Activated CD8-positive, alpha-beta memory T cell treated with anti-CD3 and anti-CD28 coated beads for 4 hours (primary cell): Measurements from ENCODE around the gene ARHGAP12.
A peak's percentile ranks its signal among the peaks of the same experiment; 100 is the strongest.

ENCODE experiments used
- DNase-seq, 2 donors: peaks; one replicate each; pipeline ENCODE4 v3.0.0-alpha.2; 2020; ENCODE audit warnings: low read depth in 2 of 2

Gene ARHGAP12

GRCh38 chr10:31820778-31821369, 107.8 kb downstream of the ARHGAP12 start:
- no peak for DNase-seq

GRCh38 chr10:31820096-31820495, 108.5 kb downstream of the ARHGAP12 start:
- DNase-seq = no peak

DNA sequence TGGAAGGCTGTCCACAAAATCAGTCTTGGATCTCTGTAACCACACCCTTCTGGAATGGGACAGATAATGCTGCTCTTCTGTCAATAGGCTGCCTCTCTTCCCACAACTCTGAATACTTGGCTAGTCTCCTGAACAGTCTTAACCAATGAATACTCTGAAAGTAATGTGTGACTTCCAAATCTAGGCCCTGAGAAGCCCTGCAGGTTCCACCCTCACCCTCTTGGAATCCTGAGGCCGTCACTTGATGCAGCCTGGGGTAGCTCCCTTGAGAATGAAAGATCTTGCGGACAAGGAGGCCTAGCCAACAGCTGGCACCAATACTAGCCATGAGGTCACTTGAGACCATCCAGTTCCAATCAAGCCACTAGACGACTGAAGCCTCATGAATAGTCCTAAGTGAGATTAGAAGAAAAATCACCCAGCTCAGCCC, 109.2 kb downstream of the ARHGAP12 start:
- no peak for DNase-seq

GRCh38 chr10:31816318-31816717, 112.3 kb downstream of the ARHGAP12 start:
- no peak for DNase-seq

DNA sequence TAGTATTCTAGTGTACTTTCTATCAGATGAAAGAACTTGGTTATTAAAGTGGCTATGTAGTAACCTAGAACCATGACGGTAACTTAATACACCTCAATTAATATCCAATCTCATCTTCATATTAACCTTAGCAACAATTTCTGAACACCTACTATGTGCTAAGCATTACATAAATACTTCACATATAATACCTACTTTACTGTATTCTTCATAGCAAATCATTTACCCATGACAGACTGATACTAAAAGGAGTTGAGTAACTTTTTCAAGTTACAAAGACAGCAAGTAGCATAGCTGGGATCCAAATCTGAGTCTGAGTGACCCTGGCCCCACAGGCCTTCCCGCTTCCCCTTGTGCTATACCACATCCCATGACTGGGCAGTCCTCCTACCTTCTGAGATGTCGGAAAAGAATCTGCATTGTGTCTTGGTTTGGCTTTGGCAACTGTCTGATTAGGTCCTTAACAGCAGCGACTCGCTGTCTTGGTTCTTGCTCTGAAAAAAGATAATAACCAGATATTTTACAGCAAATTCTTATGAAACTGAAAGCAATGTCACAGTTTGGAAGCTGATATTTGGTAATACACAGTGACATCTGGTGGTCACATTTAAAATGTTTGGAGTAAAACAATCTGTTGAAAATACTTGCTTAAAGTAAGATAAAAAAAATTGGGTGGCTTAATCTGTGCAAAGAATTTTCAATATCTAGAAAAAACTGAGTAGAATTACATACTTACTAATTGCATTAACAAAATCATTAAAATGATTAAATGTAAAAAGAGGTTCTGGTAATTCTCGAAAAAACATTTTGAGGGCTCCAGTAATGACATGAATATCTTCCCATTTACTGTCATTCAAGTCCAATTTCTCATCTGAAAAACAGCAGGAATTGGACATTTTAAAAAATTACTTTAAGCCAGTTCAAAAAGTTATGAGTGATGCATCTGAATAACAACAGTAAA, 120.1 kb downstream of the ARHGAP12 start:
- no peak for DNase-seq

- no peak for DNase-seq
Measured at GRCh38 chr10:31804352-31804810, 124.2 kb downstream of the ARHGAP12 start.

DNA sequence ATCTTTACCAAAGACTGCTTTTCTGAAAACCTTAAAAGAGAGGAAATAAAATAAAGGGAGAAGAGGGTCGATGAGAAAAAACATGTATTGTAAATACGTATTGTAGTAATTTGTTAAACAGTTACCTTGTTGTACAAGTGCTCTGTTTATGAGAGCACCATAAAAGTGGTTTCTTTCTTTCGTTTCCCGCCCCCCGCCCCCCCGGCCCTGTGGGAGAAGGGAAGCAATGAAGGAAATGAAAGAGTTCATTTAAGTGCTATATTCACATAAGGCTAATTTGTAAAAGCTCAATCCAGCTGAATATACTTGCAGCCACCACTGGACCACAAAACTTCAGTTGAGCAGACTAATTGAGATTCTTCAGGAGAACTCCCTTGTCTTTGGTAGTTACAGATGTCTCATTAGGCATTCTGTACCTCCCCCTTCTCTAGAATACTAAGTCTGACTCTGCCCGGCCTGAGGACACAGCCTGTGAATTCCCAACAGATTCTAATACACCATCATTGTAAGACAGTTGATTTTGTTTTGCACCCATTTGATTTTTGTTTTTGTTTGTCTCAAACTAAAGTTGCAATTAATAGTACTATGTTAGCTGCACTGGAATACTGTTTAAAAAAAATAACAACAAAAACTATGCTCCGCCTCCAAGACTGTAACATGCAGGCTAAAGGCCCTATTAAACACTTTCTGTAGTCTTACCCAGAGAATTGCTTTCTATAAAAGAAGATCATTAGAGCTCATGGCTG, 124.9 kb downstream of the ARHGAP12 start:
- no peak for DNase-seq

GRCh38 chr10:31799181-31799580, 129.4 kb downstream of the ARHGAP12 start:
- DNase-seq = no peak

DNA sequence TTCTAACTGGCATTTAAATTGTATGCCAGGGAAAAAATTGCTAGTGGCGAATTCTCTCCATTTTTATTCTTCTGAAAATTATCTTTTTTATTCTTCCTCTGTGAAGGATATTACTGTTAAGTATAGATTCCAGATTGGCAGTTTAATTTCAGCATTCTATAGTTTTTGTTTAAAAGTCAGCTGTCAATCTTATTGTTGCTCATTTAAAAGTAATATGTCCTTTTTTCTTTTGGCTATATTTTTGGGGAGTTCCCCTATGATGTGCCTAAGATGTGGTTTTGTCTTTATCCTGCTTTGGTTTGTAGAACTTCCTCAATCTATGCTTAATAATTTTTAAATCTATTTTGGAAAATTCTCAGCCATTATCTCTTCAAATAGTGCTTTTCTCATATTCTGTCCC, 135.9 kb downstream of the ARHGAP12 start:
- DNase-seq = no peak

DNA sequence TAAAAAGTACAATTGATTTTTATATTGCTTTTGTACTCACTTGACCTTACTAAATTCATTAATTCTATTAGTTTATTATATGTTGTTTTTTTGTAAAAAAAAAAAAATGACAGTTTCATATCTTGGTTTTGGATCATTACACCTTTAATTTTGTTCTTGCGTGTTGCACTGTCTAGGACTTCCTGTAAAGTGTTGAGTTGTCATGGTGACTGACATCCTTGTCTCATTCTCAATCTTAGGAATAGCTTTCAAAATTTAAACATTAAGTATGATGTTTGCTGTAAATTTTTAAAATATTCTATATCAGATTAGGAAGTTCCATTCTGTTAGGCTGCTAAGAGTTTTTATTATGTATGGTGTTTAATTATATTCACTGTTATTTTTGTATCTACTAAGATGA, 139.1 kb downstream of the ARHGAP12 start:
- DNase-seq = no peak

DNA sequence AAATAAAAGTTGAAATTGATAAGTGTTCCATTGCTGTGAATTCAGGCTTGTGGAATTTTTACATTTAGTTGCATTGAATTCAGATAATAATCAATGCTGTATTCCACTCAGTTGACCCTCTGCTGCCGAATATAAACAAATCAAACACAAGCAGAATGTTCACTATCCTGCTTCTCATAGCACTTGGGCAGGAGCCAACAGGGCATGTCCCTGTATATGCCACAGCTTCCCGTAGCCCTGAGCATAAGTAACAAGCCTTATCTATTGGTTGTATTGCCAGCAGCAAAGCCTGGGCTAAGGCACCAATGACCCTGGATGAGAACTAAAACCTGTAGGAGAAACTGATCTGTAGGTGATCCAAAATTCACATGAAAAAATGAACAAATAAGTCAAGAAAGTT, 145.9 kb downstream of the ARHGAP12 start:
- no peak for DNase-seq

DNA sequence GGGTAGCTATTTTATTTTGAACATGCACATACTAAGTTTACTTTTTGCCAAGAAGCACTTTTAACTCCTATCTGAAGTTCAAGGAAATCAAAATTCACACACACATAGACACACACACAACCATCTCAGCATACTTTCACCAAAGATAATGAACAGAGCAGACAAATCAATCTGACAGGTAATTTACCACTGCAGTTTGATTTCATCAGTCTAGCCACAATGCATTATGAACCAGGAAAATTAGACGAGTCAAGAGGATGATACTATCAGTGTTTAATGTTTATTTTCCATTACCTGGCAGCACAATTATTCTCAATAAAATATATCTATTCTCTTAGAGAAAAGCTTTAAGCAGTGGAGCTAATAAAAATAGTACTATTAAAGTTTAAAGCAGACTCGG, 147.9 kb downstream of the ARHGAP12 start:
- no peak for DNase-seq

DNA sequence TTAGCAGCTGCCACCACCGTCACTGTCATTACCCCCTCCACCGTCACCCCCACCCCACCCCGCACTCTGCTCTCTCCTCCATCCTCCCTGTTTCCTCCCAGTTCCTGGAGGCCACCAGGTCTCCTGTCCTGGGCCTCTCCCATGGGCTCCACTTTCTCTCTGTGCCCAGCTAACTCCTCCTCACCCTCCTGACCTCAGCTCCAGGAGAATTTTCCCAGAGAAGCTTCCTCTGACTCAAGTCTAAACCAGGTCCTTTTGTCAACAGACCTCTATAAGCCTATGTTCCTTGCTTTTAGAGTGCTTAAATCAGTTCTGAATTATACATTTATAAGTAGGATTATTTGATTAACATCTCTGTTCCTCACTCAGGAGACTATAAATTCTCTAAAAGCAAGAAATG, 150.0 kb downstream of the ARHGAP12 start:
- no peak for DNase-seq

- DNase-seq = no peak
Measured at GRCh38 chr10:31776159-31776558, 152.5 kb downstream of the ARHGAP12 start.

- no peak for DNase-seq
Measured at GRCh38 chr10:31774928-31775650, 153.5 kb downstream of the ARHGAP12 start.

DNA sequence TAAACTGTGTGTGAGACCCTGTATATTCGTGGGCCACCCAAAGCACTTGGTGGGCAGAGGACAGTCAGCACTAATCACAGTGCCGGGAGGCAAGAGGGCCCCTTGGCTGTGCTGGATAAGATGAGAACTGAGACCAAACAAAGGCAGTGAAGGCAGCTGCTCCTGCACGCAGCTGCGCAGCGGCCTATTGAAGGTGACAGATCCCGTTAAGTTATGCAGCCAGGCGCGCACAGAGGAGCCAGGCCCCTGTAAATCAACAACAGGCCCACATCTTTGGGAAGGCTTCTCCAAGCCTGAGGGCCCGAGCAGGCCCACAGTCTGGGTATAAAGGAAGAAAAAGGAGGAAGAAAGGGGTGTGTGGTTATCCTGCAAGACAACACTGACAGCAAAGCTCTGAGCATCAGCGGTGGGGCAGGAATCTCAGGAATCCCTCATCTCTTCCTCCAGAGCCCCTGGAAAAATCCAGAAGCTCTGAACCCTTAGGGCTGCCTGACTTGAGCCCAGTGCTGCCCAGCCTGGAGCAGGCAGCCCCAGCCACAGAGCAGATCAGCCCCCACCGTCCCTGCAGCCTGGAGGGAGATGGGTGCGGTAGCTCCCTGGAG, 154.2 kb downstream of the ARHGAP12 start:
- DNase-seq = no peak

DNA sequence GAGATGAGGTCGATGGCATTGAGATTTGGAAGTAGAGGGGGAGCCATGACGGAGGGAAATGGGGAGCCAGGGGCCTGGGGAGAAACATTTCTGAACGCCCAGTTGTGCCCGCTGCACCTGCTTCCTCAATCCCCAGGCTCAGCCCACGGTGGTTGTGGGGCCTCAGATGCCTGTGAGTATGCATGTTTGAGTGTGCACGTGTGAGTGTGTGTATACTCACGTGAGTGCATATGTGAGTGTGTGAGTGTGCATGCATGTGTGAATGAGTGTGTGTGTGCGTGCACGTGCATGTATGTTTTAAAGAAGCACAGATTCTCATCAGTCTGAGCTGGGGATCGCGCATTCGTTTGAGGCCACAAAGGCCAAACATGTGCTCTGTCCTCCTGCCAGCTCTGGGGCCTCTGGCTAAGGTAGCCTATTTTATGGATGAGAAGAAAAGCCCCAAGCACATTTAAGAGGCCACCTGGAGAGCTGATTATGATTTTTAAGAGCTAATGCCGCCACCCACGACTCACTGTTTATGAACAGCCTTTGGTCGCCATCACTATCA, 154.8 kb downstream of the ARHGAP12 start:
- no peak for DNase-seq

DNA sequence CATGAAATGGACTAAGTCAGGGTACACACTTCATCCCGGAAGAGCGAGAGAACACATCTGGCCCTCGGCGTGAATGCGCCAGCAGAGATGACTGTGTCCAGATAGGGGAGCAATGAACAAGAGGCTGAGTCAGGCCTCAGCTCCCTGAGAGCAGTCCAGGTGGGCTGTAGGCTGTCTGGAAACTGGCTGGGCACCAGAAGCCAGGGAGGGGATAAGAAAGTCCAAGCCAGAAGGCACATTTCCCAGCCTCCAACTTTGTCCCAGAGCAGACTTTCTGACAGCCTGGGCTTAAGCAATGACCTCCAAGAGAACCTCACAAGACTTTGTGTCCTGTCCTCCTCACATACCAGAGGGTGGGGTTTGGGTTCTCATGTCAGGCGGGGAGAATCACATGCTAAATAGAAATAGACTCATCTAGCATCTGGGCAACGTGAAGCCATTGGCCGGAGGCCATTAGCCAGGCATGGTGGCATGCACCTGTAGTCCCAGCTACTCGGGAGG, 157.2 kb downstream of the ARHGAP12 start:
- DNase-seq = no peak

DNA sequence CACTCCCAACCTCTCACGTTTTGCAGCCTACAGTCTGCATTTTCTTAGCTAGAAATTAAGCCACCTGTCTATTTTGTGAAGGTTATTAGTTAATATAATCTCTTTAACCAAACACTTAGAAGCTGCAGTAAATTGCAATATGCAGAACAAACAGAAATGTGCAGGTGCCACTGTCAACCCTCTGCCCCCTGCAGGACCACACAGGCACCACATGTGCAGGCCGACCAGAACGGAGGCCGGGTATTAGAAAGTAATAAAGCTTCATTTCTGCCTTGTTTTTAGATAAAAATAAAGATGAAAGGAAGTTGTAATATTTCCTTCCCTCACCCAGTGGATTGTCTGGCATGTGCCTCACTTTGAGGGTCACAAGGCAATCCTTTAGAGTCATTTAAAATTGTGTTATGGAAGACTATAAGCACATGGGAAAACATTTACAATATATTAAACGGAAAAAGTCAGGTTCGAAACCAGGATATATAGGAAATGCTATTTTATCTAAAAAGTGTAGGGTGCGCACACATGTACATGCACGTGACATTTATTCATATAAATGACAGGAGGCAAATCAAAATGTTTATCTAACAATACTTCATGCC, 158.2 kb downstream of the ARHGAP12 start:
- DNase-seq = peak; percentile 17 to 19

- no peak for DNase-seq
Measured at GRCh38 chr10:31769564-31769963, 159.1 kb downstream of the ARHGAP12 start.
